GM18867 (cell line): Measurements from ENCODE around the gene STK39.
"Not testable (repeated sequence)": the region's sequence is repeated elsewhere in the genome, so short reads cannot be mapped to it uniquely, and the experiment has no call there.

Experiments used
- ATAC-seq: cut with Tn5 transposase; IDR thresholded peaks from one replicate; pipeline ENCODE4 v1.9.1; 2021; ENCODE audit warnings: mild to moderate bottlenecking, moderate library complexity; ENCODE audit not compliant: unreplicated experiment

STK39 gene

GRCh38 chr2:168140892-168141291 lies 106.5 kb downstream of the STK39 start:
- ATAC-seq = no peak

- ATAC-seq = no peak
These were observed 107.5 kb downstream of the STK39 start for GRCh38 chr2:168139852-168140251.

GRCh38 chr2:168138901-168139300 lies 108.5 kb downstream of the STK39 start:
- ATAC-seq = no peak

GRCh38 chr2:168138374-168138773 lies 109.0 kb downstream of the STK39 start:
- ATAC-seq = no peak

- ATAC-seq = peak; percentile 59
These were observed 109.8 kb downstream of the STK39 start for GRCh38 chr2:168137510-168138180.

GRCh38 chr2:168136392-168136977 lies 110.9 kb downstream of the STK39 start:
- peak; percentile 68 for ATAC-seq

- no peak for ATAC-seq
These were observed 111.8 kb downstream of the STK39 start for GRCh38 chr2:168135630-168136029.

- ATAC-seq = no peak
These were observed 112.3 kb downstream of the STK39 start for GRCh38 chr2:168135121-168135520.

- no peak for ATAC-seq
These were observed 112.9 kb downstream of the STK39 start for GRCh38 chr2:168134485-168134884.

GRCh38 chr2:168132389-168132788 lies 115.0 kb downstream of the STK39 start:
- ATAC-seq = no peak

- no peak for ATAC-seq
These were observed 117.0 kb downstream of the STK39 start for GRCh38 chr2:168130346-168130745.

GRCh38 chr2:168127371-168127770 lies 120.0 kb downstream of the STK39 start:
- ATAC-seq = no peak

GRCh38 chr2:168122210-168122609 lies 125.2 kb downstream of the STK39 start:
- not testable (repeated sequence) for ATAC-seq

GRCh38 chr2:168120730-168121129 lies 126.7 kb downstream of the STK39 start:
- ATAC-seq = no peak

GRCh38 chr2:168120310-168120709 lies 127.1 kb downstream of the STK39 start:
- ATAC-seq = no peak

GRCh38 chr2:168119515-168120141 lies 127.8 kb downstream of the STK39 start:
- peak; percentile 56 for ATAC-seq

GRCh38 chr2:168118733-168119514 lies 128.5 kb downstream of the STK39 start:
- ATAC-seq = peak; percentile 75

- ATAC-seq = no peak
These were observed 130.9 kb downstream of the STK39 start for GRCh38 chr2:168116448-168116847.

- ATAC-seq = no peak
These were observed 132.8 kb downstream of the STK39 start for GRCh38 chr2:168114619-168115018.

- no peak for ATAC-seq
These were observed 133.4 kb downstream of the STK39 start for GRCh38 chr2:168114040-168114439.

GRCh38 chr2:168107322-168107721 lies 140.1 kb downstream of the STK39 start:
- ATAC-seq = no peak
